ENCODE measurements around the gene RAB3B.
"Not testable (repeated sequence)": the region's sequence is repeated elsewhere in the genome, so short reads cannot be mapped to it uniquely, and the experiment has no call there.

RAB3B gene

DNA sequence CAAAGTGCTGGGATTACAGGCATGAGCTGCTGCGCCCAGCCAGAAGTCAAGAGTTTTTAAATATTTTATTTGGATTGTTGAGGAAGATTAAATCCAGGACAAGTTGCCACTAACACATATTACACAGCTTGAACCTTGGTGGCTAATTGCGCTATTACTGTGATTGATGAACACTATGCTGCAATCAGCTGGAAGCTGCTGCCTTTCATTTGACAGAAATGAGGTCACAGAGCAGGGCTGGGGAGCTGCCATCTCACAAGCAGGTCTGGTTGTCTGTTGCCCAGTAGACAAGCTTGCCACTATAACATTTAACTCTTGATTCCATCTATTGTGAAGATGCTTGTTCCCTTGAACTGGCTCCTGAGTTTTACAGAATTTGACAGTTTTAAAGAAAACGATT lies 74.5 kb downstream of the RAB3B start:
- no peak for DNase-seq

- no peak for DNase-seq
These were observed 77.6 kb downstream of the RAB3B start for GRCh38 chr1:51912881-51913280.

DNA sequence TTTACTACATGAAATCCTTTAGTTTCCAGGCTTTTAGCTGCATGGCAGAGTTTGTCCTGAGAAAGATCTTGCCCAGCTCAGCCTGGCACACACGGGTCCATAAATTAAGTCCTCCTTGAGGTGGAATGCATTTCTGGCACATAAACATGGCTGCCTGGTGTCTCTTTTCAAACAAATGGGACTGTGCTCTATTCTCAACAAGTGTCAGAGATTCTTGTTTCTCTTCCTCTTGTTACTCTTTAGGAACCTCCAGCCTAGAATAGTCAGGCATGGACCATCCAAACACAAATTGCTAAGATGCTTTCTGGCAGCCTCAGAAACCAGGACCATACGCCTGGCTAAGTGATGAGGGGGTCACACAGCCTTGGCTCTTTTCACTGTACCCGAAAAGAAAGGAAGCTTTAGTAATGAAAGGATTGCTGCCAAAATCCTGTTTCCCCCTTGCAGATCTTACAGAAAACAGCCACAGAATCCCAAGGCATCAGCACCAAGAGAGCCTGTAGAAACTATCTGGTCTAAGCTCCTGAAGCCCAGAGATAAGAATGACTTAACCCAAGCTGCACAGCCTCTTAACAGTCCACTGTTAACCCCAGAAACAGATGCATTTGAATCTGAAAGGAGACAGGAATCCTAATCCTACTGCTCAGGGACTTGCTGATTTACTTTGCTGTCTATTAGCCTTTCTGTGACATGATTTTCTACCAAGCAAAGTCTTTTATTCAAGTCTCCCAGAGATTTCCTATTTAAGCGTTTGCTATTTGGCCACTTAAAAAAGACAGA lies 80.1 kb downstream of the RAB3B start:
- no peak for DNase-seq

- DNase-seq = no peak
These were observed 82.0 kb downstream of the RAB3B start for GRCh38 chr1:51908499-51908898.

- no peak for DNase-seq
These were observed 83.3 kb downstream of the RAB3B start for GRCh38 chr1:51907079-51907702.

DNA sequence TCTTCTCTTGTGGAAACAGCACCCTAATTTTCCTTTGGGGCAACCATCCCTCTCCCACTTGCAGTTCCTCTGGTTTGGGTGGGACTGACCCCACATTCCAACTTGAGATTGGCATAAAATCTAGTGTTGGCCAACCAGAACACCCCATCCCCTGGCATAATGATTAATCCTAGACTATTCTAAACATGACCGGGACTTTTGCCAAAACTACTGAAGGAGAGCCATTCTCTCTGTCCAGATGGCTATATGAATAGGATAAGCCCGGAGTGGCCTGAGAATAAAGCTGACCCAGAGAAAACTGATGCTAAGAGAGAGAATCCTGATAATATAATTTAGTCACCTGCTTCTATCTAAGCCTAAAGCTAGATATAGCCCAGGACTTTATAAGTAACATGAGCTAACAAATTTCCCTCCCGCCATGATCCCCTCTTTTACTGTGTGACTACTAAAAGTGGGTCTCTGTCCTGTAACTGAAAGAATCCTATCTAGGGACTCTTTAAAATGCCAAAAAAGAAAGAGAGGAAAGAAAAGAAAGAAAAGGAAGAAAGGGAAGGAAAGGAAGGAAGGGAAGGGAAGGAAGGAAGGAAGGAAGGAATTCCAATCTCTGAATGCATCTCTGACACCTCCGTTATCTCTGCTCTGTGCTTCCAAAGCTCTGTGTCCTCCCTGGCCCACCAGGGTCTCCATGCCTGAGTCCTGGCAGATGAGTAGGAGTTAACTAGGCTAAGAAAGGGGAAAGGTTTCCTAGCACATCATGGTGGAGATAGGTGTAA lies 84.0 kb downstream of the RAB3B start:
- DNase-seq = no peak

GRCh38 chr1:51902456-51902855 lies 88.0 kb downstream of the RAB3B start:
- no peak for DNase-seq

DNA sequence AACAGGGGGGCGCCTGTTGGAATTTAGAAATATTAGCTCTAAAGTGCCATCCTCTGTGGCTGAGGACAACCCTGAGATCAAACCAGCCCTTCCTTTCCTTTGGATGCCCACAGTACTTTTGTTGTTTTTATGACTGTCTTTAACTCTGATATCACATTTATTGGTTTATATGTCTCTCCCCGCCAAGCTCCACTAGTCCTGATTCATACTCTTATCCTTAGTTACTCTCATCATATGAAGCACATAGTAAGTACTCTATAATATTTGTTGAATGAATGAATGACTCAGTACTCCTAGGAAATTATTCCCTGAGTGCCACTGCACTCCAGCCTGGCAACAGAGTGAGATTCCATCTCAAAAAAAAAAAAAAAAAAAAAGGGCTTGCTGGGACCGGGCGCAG lies 89.3 kb downstream of the RAB3B start:
- DNase-seq = no peak

GRCh38 chr1:51899022-51899421 lies 91.5 kb downstream of the RAB3B start:
- DNase-seq = no peak

- DNase-seq = no peak
These were observed 92.3 kb downstream of the RAB3B start for GRCh38 chr1:51898090-51898734.

DNA sequence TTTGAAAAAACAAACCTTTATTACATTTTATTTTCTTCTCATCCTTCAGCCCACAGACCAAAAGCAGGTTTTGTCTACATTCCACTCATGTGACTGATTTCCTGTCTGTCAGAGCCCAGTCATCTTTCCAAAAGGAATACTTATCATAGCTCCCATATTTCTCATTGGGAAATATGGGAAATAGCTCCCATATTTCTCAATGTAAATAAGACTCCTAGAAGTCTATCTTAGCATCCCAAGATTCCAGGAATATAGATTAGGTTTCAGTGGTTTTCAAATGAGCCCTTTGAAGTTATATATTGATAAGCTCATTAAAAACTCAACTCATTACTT lies 92.8 kb downstream of the RAB3B start:
- no peak for DNase-seq

GRCh38 chr1:51894748-51895147 lies 95.8 kb downstream of the RAB3B start:
- DNase-seq = not testable (repeated sequence)

DNA sequence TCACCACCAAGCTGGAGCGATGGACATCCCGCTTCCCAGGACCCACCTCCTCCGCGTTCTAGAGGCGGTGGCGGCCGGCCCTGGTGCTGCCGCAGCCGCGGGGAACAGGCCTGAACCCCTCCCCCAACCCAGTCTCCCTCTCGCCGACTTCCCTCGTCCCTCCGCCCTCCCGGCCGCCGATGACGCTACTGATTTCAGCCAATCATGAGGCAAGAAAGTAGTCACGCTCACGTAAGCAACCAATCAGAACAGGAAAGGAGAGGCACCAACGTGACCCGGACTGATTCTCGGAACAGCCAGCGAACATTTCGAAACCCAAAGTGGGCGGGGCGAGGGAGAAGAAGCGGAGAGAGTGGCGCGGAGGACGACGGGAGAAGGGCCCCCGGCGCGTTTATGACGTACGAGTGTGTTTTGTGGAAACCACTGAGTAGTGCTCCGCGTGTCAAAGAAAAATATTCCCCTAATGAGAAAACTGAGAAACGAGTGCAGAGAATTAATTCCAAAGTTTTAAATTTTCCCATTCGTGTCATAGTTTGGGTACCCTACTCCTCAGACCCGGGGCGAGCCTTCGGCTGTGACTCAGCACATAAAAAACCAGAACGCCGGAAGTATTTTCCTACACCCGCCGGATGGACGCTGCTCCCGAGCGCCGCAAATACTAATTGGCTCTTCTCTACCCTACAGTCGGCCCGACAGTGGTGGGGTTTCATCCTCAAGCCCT lies 111.7 kb downstream of the RAB3B start, which contains the start of gene NRDC:
Gene NRDC, minus strand, starts transcription at position 112 of the 721 bp plus-strand sequence. CDS start 112 bp downstream, outside the sequence.
- DNase-seq = peak; percentile 97

DNA sequence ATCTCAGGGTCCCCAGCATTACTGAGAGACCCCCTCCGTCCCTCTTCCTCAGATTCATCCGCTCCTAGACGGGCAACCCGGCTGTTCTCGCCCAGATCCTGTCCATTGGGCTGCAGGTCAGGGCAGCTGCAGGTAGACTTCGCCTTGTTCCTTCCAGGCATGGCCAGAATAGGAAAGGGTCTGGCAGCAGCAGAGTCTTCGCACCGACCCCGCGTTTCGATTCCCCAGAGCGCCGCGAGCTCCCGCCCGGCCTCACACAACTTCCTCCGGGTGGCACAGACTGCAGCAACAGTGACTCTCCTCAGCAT lies 112.2 kb downstream of the RAB3B start:
- no peak for DNase-seq

- DNase-seq = no peak
These were observed 112.8 kb downstream of the RAB3B start for GRCh38 chr1:51877434-51878307.

DNA sequence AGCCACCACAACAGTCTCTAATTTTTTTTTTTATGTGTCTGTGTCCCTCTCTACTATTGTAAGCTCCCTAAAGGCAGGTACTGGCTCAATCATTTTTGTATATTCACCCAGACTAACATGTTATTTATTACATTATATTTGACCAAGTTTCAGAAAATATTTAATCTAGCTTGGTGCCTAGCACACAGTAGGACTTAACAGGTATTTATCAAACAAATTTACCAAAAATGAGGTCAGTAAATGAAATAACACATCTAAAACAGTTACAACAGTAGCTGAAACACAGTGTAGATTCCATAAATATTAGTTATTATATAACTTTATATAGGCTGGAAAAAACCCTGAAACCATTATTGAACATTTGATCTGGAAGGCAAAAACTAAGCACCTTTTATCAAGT lies 114.7 kb downstream of the RAB3B start:
- no peak for DNase-seq

GRCh38 chr1:51875291-51875772 lies 115.2 kb downstream of the RAB3B start:
- no peak for DNase-seq

- DNase-seq = not testable (repeated sequence)
These were observed 117.2 kb downstream of the RAB3B start for GRCh38 chr1:51873270-51873669.

- DNase-seq = no peak
These were observed 119.0 kb downstream of the RAB3B start for GRCh38 chr1:51871351-51871975.

DNA sequence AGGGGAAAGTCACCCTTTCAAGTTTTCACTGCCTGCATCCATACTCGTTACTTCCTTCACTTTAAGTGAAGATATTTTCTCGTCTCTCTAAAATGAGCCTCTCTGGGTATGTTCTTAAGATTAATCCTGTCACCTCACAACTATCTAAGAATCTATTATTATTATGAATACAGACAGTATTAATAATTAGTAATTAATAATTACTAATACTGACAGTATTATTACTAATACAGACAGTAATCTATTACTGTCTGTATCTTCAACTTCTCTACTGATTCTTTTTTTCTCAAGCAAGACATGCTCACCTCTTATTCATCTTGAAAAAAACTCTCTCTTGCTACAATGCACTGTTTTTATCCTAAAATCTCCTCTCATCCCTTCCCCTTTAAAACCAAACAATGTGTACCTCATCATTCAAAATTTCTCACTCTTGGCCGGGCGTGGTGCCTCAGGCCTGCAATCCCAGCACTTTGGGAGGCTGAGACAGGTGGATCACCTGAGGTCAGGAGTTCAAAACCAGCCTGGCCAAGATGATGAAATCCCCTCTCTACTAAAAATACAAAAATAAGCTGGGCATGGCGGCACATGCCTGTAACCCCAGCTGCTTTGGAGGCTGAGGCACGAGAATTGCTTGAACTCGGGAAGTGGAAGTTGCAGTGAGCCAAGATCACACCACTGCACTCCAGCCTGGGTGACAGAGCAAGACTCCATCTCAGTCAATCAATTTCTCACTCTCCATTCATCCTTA lies 119.7 kb downstream of the RAB3B start:
- DNase-seq = no peak
